ENCODE results near the gene NDUFB3. TPM values are rescaled to one million over a fixed set of nuclear protein-coding genes. Genes with fewer than 3 reads are reported as not detected.

NDUFB3 gene
- total RNA-seq, 6 donors from 2014 or later = 13.6 to 72.0 (median 52.0) TPM

DNA sequence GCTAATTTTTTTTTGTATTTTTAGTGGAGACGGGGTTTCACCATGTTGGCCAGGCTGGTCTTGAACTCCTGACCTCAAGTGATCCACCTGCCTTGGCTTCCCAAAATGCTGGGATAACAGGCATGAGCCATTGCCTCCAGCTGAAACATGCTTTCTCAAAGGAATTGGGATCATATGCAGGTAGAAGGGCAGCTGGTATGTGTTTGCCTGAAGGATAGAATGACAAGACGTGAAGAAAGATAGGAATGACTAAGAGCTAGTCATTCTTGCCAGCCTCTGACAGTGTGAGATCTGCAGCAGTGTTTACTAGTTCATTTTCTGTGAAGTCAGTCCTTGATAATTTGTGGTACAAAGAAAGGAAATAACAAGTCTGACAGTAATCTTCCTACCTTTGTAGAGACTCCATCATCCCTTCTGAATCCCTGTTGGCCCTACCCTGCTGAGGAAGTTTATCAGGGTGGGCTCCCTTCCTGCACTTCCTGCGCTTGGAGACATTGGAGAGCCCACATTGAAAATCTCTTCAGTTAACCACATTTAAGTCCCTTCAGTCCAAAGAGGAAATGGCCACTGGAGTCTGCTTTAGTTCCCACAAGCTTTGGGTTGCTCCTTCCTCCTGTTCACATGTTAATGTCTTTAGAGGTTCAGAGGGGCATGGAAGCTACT lies 58.9 kb downstream of the NDUFB3 start:
- peak; percentile 18 to 35 for ATAC-seq (ENCODE audit: low FRiP score in 2 of 2)
- DNase-seq = no peak
- peaks cover 0 to 52% (median 24%) of the 10 kb centered on the region in 4 donors for H3K36me3 ChIP-seq
- TF ChIP-seq EP300 (IDR thresholded peaks at IDR 0.05) (peak in 2 of 4 donors; percentile 52 to 85), POLR2A (IDR thresholded peaks at IDR 0.05) (peak in 2 of 4 donors; percentile 34 to 52), POLR2AphosphoS5 (IDR thresholded peaks at IDR 0.05) (peak; percentile 28 to 75)
- TF ChIP-seq, protein P1, sequence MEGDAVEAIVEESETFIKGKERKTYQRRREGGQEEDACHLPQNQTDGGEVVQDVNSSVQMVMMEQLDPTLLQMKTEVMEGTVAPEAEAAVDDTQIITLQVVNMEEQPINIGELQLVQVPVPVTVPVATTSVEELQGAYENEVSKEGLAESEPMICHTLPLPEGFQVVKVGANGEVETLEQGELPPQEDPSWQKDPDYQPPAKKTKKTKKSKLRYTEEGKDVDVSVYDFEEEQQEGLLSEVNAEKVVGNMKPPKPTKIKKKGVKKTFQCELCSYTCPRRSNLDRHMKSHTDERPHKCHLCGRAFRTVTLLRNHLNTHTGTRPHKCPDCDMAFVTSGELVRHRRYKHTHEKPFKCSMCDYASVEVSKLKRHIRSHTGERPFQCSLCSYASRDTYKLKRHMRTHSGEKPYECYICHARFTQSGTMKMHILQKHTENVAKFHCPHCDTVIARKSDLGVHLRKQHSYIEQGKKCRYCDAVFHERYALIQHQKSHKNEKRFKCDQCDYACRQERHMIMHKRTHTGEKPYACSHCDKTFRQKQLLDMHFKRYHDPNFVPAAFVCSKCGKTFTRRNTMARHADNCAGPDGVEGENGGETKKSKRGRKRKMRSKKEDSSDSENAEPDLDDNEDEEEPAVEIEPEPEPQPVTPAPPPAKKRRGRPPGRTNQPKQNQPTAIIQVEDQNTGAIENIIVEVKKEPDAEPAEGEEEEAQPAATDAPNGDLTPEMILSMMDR (IDR thresholded peaks at IDR 0.05) = no peak
- peak overlapping the region in 3 of 4 donors; percentile 11 to 34 (median 16) for H3K4me3 ChIP-seq
- peak overlapping the region; percentile 99 to 100 (median 100) for H3K27ac ChIP-seq
- peaks cover 96 to 100% (median 98%) of the 10 kb centered on the region in 4 donors for H3K4me1 ChIP-seq
- no peaks in the 10 kb centered on the region for H3K27me3 ChIP-seq
- no peaks in the 10 kb centered on the region for H3K9me3 ChIP-seq
- WGBS, 2 donors = 37 to 43% methylated on average over 3 of the region's 3 CpGs

- DNase-seq (no peak), ATAC-seq (ENCODE audit: low FRiP score in 2 of 2) (peak; percentile 46 to 55)
- Histone ChIP-seq H3K9me3 (no peaks in the 10 kb centered on the region), H3K27ac (peak overlapping the region; percentile 99 to 100 (median 100)), H3K4me3 (peak overlapping the region in 1 of 4 donors; percentile 34), H3K36me3 (peaks cover 12 to 71% (median 43%) of the 10 kb centered on the region in 4 donors), H3K4me1 (peaks cover 93 to 100% (median 97%) of the 10 kb centered on the region in 4 donors), H3K27me3 (no peaks in the 10 kb centered on the region)
- 19 to 28% methylated on average over 1 of the region's 1 CpG for WGBS, 2 donors
- TF ChIP-seq, protein P1 (IDR thresholded peaks at IDR 0.05) = peak in 2 of 6 experiments; percentile 7 to 15
- TF ChIP-seq EP300 (IDR thresholded peaks at IDR 0.05) (peak in 3 of 4 donors; percentile 26 to 95 (median 35)), POLR2AphosphoS5 (IDR thresholded peaks at IDR 0.05) (no peak), POLR2A (IDR thresholded peaks at IDR 0.05) (peak in 1 of 4 donors; percentile 21)
Observed at GRCh38 chr2:201132518-201132917, 60.7 kb downstream of the NDUFB3 start.

Small RNAs within 50 kb of the gene (small RNA-seq; reads per million reads assigned to genes)
- gene RNU6-1206P = 0 reads per million in 4 donors

Other genes starting within 250 kb of the NDUFB3 start
- gene CLK1, start 207.3 kb upstream of the NDUFB3 start, total RNA-seq = 100 to 1,000 TPM in 2 of 6 donors, 10 to 100 TPM in 4; 89.2 to 383 (median 95.9) TPM
- 10 to 100 TPM; 15.7 to 28.8 (median 19.5) TPM for gene PPIL3, start 182.9 kb upstream of the NDUFB3 start, total RNA-seq
- gene NIF3L1, start 182.6 kb upstream of the NDUFB3 start, total RNA-seq = 10 to 100 TPM; 14.7 to 22.2 (median 19.4) TPM
- 10 to 100 TPM; 14.1 to 31.4 (median 23.8) TPM for gene ORC2, start 108.3 kb upstream of the NDUFB3 start, total RNA-seq
- gene HYCC2, start 330 bp upstream of the NDUFB3 start, total RNA-seq = 10 to 100 TPM; 15.1 to 39.3 (median 26.8) TPM
- gene CFLAR, start 44.2 kb downstream of the NDUFB3 start, total RNA-seq = 1,000 to 10,000 TPM in 1 of 6 donors, 100 to 1,000 TPM in 5; 263 to 1,189 (median 435) TPM
- 10 to 100 TPM; 21.1 to 67.1 (median 29.9) TPM for gene CASP10, start 111.1 kb downstream of the NDUFB3 start, total RNA-seq
- 10 to 100 TPM; 23.7 to 81.7 (median 40.6) TPM for gene CASP8, start 188.5 kb downstream of the NDUFB3 start, total RNA-seq